HG02884 (cell line): Measurements from ENCODE around the gene ZNHIT3.
A peak's percentile ranks its signal among the peaks of the same experiment; 100 is the strongest.

ENCODE experiments used
- ATAC-seq: cut with Tn5 transposase; IDR thresholded peaks from one replicate; pipeline ENCODE4 v1.9.1; 2021; ENCODE audit warnings: mild to moderate bottlenecking, moderate library complexity; ENCODE audit not compliant: unreplicated experiment

The ZNHIT3 gene

DNA sequence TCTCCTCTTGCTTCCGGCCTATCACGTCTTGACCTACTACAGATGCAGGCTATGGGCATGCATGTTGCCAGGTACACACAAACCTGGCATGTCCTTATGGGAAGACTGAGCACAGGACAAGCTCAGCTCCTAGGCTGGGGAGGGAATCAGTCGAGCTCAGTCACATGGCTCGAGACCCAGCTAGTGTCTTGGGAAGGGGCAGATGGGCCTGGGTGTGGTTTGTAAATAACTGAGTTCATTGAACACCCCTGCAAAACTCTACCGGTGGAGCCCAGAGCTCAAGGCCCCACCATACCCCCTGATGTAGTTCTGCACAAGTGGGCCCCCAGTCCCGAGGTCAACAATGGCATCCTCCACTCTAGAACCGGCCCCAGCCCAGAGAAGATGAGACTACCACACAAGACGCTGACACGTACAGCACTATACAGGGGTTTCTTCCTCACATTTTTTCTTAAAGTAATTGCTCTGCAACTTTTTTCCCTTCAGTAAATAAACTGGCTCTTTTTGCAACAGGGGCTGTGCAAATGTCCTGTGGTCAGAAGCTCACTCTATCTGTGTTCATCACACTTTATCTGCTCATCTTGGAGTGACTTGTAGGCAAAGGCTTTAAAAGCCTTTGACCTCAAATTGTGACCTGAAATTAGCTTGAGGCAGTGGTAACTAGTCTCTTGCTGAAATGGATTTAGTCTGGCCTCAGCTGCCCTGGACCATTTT lies 22.9 kb downstream of the ZNHIT3 start:
- no peak for ATAC-seq

DNA sequence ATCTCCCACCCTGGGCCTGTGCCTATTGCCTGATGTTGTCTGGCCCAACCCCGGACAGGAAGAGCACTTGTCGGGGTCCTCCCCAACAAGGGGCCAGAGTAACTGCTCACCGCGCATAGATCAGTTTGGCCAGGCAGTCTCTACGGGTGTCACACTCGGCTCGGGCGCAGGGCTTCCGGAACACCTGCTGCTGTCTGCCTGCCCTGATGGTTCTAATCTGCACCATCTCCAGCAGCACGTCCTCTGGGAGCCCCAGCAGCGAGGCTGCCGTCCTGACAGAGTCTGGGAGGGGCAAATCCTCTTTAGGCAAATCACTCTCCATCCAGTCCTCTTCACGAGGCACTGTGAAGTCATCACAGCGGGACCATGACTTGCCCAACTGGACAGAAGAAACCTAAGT lies 24.2 kb downstream of the ZNHIT3 start:
- no peak for ATAC-seq

DNA sequence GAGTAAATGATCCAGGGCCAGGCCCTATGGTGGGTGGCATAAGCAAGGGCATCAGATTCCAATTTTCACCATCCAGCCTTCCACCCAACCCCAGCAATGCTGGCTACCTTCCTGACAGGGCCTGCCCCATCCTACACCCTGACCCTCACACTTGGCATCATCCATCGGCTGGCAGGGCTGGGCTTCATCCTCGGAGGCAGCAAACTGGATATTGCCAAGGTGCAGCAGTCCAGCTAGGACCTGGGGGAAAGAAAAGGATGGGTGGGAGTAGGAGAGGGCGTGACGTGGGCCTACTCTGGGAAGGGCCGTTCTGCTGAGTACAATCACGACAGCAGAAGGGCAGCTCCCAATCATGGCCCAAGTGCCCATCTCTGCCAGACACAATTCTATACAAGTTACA lies 24.7 kb downstream of the ZNHIT3 start:
- ATAC-seq = no peak

DNA sequence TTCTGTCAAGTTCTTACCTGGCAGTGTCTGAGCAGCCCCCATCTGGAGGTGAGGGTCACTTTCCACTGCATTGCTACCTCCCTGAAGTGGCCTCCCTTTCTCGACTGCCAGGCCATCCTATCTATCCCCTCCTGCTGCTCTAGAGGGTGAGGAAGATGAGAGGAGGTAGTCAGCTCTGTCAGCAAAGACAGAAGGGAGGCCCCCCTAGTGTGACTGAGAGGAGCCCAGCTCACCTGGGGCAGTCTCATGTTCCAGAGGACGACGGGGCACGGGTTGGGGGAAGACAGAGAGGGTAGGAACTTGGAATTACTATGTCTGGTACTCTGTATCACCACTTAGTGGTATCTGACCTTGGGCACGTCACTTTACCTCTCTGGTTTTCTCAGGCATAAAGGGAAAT lies 26.2 kb downstream of the ZNHIT3 start:
- no peak for ATAC-seq

DNA sequence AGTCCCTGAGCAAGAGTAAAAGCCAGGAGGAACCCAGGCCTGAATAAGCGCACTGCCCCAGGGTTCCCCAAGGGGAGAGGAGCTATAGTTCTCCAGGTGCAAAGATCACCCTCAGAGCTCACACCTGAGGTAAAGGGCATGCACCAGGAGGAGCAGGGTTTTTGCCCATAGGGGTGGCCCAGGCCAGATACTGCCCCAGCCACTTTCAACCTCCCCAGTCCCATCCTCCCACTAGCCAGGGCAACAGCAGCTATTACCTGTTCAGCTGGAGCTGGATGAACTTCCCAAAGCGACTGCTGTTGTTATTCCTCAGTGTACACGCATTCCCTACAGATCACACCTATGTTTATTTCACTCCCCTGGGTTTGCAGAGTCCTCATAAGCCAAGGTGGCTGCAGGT lies 28.4 kb downstream of the ZNHIT3 start:
- ATAC-seq = no peak

DNA sequence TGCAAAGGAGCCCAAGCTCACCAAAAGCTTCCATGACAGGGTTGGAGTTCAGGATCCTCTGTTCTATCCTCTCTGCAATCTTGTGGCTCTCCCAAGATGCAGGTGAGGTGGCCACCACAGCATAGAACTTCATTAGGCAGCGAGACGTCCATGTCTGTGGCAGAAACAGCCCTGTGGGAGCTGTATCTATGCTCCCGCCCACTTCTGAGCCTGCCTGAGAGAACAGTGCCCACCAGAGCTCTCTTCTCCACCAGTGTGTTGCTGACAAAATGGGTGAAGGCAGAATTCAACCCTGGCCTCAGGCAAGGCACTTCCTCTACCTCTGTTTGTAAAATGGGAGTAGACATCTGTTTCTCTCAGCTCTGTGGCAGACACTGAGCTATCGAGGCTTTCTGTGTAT lies 29.4 kb downstream of the ZNHIT3 start:
- no peak for ATAC-seq

DNA sequence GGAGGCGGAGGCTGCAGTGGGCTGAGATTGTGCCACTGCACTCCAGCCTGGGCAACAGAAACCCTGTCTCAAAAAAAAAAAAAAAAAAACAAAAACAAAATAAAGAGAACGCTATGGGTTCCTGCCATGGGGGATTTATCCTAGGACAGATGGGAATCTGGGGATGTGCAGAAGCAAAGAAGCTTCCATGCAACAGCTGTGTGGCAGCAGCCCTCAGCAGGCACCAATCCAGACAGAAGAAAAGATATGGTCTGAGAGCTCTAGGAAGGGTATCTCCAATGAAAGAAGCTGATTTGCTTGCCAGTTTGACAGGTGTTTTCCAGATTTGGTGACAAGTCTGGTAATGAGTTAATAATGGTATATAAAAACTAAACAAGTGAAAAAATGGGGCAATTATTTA lies 36.6 kb downstream of the ZNHIT3 start:
- ATAC-seq = no peak

DNA sequence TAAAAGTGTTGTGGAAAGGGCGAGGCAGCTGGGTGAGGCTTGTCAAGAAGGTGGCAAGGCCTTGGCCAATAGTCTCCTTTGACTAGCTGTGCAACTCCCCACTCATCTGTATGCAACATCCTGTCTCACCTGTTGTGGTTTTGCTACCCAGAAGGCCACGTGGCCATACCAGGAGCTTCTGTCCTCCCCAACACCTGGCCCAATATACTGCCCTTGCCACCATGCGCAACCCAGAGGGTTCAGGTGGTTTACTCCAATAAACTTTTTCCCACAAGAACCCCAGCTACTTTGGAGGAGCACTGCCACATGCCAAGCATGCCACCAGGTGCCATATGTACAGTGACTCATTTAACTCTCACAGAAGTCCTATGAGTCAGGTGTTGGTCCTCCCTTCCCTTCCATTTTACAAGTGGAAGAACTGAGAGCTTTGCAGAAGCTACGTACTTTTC lies 38.0 kb downstream of the ZNHIT3 start:
- ATAC-seq = no peak

DNA sequence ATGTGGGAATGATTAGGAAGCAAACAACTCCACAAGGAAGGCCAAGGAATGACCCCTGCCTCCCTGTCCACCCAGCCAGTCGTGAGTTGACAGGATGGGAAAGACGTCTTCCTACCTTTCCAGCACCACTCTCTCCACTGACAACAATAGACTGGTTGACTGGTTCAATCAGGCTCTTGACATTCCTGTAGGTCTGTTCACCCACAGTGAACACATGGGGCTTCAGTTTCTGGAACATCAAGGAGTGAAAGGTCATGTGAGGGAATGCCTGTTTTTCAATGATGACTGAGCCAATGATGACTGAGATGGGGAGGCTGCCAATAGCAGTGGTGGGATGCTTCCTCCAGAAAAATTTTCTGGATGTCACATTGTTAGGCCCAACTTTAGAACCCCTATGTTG lies 38.6 kb downstream of the ZNHIT3 start:
- ATAC-seq = no peak

DNA sequence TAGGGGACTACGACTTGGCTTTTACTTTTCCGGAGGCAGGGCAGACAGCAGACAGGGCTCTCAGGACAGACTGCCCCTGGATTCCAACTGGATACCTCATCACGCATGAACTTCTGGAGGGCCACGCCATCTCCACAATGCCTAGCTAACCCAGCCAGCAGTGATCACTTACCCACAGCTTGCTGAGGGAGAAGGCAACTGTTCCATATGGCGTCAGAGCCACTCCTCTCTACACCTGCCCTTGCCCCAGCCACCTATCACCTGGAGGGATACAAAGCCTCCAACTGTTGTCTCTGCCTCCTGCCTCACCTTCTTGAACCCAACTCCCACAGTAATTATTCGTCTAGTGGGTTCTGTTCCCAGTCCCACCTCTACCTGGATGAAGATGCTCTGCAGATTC lies 39.4 kb downstream of the ZNHIT3 start:
- ATAC-seq = no peak

DNA sequence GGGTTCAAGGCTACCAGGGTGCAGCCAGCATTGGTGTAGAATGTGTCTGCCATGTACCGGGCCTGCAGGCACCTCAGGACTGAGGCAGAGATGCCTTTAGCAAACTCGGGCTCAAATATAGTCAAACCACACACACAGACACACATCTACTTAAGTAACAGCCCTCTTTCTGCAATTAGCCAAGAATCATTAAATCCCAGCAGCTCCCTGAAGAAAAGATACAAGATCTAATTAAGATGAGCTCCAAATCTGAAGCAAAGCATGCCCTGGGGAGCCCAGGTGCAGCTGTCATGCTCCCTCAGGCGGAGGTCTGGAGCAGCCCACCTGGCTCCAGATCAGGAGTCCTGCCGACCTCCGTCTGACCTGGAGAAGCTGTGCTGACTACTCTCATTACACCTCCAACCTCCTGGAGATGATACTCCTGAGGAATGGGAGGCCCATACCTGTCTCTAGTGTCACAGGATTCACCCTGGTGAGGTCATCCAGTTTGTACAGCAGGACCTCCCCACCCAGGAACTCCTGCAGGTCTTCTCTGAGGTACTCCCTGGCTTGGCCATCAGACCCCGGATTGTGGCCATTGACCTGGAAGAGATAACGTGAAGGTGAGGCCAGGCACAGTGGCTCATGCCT lies 41.3 kb downstream of the ZNHIT3 start:
- no peak for ATAC-seq

DNA sequence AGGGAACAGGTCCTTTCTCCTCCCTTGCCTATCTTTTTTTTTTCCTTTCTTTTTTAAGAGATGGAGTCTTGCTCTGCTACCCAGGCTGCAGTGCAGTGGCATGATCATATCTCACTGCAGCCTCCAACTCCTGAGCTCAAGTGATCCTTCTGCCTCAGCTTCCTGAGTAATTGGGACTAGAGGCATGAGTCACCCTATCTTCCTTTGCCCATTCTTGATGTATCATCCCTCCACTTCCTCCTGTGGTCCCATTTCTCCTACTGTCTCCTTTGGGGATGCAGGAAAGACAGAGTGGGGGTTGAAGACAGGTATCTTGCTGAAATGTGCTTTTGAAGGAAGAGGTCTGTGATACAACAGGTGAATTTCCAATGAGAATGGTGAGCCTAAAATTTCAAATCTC lies 42.6 kb downstream of the ZNHIT3 start:
- no peak for ATAC-seq

DNA sequence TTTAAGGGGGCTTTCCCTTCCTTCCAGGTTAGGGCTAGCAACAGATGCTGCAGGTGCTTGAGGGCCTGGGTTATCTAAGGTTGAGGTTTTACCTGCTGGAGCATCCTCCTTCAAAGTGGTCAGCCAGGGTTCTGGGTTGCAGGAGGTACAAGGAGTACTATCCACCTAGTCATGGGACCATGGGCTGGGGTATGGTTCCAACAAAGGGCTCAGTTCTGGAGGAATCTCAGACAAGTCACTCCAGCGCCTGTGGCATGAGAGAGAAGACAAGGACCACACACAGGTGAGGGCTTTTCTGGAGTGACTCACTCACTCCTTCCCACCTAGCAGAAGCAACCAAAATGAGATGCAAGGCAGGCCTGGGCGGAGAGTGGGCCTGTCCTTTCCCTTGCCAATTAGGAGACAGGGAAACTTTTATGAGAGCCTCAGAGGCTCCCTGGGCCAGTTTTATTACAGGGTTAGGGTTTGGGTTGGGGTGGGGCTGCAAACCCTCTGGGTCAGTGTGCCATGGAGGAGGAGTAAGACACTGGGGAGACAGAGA lies 46.0 kb downstream of the ZNHIT3 start:
- no peak for ATAC-seq

DNA sequence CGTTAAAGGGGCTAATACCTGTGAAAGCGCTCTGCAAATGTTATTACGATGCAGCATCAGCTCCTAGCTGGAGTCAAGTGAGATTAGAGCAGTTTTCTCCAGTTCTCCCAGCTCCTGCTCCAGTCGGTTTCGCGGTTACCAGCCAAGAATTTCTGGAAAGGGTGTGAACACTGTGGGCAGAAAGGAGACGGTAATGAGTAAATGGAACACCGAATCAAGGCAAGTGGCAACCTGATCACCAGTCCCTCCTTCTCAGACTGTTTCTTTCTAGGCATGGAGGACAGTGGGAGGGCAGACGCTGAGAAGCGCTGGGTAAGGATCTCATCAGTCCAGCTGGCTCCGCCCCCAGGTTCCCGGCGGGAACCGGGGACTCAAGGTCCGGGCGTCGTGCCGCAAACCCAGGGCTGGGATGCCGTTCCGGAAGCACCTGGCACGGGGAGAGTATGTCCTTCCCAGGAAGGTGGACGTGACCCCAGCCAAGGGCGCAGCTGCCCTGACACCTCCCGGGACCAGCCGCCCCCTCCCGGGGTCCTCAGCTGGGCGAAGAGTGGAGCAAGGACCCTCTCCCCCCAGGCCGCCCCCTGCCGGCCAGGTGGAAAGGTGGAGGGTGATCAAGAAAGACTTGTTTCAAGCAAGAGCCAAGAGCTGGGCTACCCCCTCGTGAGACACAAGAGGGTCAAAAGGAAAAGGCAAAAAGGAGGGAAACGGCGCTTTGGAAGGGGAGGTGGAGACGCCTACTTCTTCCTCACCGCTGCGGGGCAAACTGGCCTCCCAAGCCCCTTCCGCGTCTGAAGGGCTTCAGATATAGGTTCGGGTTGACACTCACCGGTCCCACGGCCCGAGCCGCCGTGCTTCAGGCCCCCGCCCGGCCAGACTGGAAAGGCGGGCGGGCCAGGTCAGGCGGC lies 47.7 kb downstream of the ZNHIT3 start:
- ATAC-seq = peak; percentile 36

DNA sequence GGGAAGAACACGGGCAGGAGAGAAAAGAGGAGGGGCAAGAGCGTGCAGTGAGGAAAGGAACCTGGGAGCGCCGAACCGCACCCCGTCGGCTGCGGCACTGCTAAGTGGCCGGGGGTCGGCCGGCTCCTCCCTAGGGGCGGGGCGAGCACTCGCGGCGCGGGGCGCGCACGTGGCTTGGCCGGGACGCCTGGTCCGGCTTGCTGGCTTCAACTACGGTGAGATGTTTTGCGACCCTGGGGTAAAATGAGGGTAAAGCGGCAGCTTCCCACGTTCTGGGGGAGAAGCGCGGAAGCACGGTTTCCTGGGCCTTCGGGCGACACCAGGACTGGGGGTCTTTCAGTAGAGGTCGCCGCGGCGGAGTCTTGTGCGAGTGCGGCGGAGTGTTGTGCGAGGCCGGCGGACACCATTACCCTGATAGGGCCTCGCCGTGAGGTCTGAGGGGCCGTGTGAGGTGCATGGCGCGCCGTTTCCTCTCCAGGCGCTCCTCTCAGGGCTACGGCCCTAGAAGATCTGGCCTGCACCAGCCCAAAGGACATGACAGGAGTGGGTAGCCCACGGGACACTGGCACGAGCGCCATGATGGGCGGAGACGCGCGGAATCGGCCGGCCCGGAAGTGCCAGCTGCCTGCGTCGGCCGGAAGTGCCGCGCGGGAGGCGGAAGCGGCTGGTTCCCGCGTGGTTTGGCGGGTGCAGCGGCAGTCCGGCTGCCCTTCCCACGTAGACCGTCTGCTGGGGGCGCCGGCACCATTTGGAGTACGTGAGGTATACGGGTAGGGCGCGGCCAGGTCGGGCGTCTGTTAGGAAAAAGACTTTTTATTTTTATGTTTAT lies 48.6 kb downstream of the ZNHIT3 start, which contains the start of the genes MYO19 and PIGW:
Gene MYO19, minus strand, starts transcription at position 29 of the 829 bp plus-strand sequence. CDS start 2,330 bp downstream, outside the sequence.
Gene PIGW, plus strand, starts transcription at position 148 of the 829 bp plus-strand sequence. CDS start 2,115 bp downstream, outside the sequence.
- ATAC-seq = peak; percentile 62

DNA sequence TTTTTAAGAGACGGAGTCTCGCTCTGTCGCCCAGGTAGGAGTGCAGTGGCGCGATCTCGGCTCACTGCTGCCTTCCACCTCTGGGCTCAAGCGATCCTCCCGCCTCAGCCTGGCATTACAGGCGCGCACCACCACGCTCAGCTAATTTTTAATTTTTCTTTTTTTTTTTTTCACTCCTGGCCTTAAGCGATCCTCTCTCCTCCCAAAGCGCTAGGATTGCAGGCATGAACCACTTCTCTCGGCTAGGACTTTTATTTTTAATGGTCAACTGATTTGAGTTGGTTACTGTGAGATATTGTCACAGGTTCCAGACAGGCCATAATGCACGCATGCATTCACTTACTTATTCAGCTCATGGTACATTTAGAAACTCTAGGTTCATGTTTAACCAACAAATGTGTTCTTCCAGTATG lies 49.2 kb downstream of the ZNHIT3 start:
- ATAC-seq = peak; percentile 12

DNA sequence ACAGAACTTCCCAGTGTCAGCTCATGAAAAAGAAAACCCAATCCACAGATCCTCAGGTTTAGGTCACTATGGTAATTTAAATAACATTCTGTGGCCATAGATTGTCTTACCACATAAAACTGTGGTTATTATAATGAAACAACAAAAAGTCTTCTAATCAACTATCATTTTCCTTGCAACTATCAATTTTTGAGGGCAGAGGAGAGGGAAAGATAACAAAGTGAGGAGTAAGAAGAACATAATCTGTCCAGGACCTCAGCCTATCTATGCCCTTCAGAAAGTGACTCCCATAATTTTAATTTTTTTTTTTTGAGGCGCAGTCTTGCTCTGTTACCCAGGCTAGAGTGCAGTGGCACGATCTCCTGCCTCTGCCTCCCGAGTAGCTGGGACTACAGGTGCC lies 54.2 kb downstream of the ZNHIT3 start:
- no peak for ATAC-seq

DNA sequence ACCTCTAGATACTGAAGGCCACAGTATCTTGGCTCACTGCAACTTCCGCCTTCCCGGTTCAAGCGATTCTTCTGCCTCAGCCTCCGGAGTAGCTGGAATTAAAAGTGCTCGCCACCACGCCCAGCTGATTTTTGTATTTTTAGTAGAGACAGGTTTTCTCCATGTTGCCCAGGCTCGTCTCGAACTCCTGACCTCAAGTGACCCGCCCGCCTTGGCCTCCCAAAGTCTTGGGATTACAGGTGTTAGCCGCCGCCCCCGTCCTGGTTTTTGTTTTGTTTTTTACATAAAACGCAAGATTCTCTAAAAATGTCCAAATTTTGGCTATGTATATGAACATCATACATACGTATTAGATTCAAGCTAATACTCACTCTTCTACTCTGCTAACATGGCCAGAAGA lies 56.3 kb downstream of the ZNHIT3 start:
- no peak for ATAC-seq

DNA sequence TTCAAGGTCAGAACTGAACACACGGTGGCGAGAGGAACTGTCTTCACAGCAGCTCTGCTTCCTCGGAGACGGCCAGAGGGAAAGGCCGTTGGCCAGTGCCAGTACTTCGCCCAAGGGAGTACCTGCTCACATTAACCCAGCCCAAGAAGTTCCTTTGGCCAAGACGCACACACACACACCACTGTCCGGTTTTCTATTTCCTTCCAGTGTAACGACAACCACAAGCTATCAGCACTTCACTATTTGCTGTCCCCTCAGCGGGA lies 57.5 kb downstream of the ZNHIT3 start:
- ATAC-seq = no peak

DNA sequence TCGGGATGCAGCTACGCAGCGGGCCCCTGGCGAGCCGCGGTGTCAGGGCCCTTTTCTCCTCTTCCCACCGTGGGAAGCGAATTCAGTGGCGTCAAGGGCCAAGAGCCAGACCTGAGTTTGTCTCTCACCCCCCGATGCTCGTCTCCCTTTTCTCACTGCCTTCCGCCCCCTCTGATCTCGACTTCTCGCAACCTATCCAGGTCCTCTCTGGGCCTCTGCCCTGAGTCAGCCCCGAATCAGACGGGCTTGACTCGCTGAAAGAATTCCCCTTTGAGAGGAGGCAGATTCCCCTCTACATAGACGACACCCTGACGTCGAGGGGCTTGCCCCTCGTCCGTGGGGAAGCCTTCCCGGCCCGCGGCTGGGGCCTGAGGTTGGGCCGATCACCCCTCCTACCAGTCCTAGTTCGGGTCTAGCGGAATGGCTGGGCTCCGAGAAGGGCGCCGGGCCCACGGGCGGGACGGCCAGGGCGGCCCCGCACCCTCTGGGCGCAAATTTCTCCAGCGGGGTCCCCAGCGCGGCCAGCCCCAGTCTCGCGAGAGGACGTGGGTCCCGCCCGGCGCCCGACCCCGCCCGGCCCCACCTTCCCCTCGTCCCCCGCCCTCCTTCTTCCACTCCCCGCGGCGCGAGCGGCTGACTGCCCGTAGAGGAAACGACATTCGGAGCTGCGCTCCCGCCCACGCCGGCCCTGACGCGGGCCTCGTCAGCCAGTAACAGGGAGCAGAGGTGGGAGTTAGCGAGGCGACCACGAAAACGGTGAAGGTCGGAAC lies 58.0 kb downstream of the ZNHIT3 start, which contains the start of gene GGNBP2:
Gene GGNBP2, plus strand, starts transcription at position 613 of the 770 bp plus-strand sequence. CDS start 806 bp downstream, outside the sequence.
- peak; percentile 39 for ATAC-seq
